NT2/D1 (cell line): ENCODE measurements around the gene P2RX3.

Experiments used
- DNase-seq: peaks from one replicate; pipeline ENCODE4 v3.0.0-alpha.2; 2011; ENCODE audit warnings: low read depth, low spot score
- H3K27me3 ChIP-seq: 2 replicates; pipeline ENCODE4 v1.6.0; 2011; ENCODE audit warnings: mild to moderate bottlenecking; ENCODE audit not compliant: insufficient read length, insufficient read depth
- H3K36me3 ChIP-seq: 2 replicates; pipeline ENCODE4 v1.6.1; 2011; ENCODE audit warnings: mild to moderate bottlenecking, low read length, mixed read lengths; ENCODE audit not compliant: insufficient read depth, insufficient read length
- H3K4me1 ChIP-seq: 2 replicates; pipeline ENCODE4 v1.5.1; 2011; ENCODE audit not compliant: insufficient read depth, insufficient read length
- H3K4me3 ChIP-seq: 2 replicates; pipeline ENCODE4 v1.5.1; 2011; ENCODE audit warnings: low read depth; ENCODE audit not compliant: insufficient read length
- H3K9ac ChIP-seq: 2 replicates; pipeline ENCODE4 v1.6.0; 2011; ENCODE audit warnings: low read depth; ENCODE audit not compliant: insufficient read length
- H3K9me3 ChIP-seq: 2 replicates; pipeline ENCODE4 v1.5.1; 2011; ENCODE audit warnings: mild to moderate bottlenecking, low read length; ENCODE audit not compliant: insufficient read depth
- SUZ12 ChIP-seq: IDR thresholded peaks from 2 replicates; pipeline ENCODE4 v1.6.1; 2011; ENCODE audit not compliant: insufficient read length, insufficient read depth; ENCODE audit errors: extremely low read depth
- YY1 ChIP-seq: IDR thresholded peaks from 2 replicates; pipeline ENCODE4 v1.6.1; 2011; ENCODE audit not compliant: insufficient read length, insufficient read depth
- ZNF274 ChIP-seq: IDR thresholded peaks from 2 replicates; pipeline ENCODE4 v1.6.1; 2011; ENCODE audit warnings: mild to moderate bottlenecking, low read depth, low read length

The P2RX3 gene

DNA sequence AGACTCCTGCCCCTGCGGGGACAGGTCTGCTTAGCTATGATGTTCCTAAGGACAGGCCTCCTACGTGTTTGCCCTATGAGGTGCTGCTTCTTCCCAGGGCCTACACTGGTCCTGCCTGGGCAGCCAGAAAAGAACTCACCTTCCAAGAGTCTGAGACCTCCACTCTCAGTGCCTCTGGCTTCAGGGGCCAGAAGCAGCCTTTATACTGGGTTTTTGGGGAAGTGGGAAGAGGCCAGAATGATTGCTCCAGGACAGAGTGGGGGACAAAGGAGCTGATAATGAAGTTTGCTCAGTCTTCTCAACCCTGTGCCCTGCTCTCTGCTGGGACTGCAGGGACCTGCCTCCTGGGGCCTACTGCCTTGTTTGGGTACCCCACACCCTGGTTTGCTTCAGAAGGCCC is 42.8 kb downstream of the P2RX3 start, which contains the start of gene PRG3:
Gene PRG3 (minus strand): TSS at position 176 of the 400 bp plus-strand sequence. CDS start 442 bp downstream, outside the sequence.
- peaks cover 19% of the 10 kb centered on the region for H3K27me3 ChIP-seq
- no peaks in the 10 kb centered on the region for H3K4me1 ChIP-seq
- H3K36me3 ChIP-seq, result no peaks in the 10 kb centered on the region
- TF ChIP-seq ZNF274, result no peak
- TF ChIP-seq SUZ12, result no peak
- no peak for TF ChIP-seq YY1
- H3K9ac ChIP-seq, result no peak within 1 kb of the TSS
- DNase-seq, result no peak
- H3K4me3 ChIP-seq, result no peak within 1 kb of the TSS
- no peaks in the 10 kb centered on the region for H3K9me3 ChIP-seq

DNA sequence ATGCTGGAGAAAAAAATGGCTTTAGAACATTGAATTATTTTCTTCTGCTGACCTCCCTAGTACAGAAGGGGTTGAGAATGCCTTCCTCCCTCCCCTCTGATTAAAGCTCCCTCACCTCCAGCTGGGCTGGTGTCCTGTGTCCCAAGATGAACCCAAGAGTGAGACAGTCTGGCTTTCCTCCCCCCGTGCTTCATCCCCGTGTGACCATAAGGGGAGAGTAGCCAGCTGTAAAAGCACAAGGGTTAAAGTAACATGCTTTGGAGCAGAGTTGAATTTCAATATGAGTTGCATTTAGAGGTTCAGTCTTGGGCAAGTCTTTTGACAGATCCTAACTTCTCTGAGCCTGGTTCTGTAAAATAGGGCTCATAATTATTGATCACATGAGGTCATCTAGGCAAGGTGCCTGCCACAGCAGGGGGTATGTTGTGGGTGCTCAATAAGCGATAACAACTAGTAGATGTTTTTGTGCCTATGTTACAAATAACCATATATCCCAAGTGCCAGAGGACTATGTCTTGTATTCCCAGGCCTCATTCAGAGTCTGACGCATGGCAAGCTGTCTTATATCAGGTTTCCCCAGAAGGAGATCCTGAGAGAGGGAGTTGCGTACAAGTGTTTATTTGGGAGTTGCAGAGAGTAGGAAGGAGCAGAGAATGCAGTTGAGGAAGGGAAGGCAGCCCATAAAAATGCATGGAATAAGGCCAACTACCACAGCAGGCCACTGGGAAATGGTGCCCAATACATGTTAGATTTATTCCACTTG is 48.2 kb downstream of the P2RX3 start:
- TF ChIP-seq ZNF274, result no peak
- TF ChIP-seq SUZ12, result no peak
- TF ChIP-seq YY1, result no peak
- no peaks in the 10 kb centered on the region for H3K4me1 ChIP-seq
- H3K4me3 ChIP-seq, result no peak overlapping the region
- DNase-seq, result no peak
- H3K9ac ChIP-seq, result no peak overlapping the region
- peaks cover 18% of the 10 kb centered on the region for H3K27me3 ChIP-seq
- no peaks in the 10 kb centered on the region for H3K9me3 ChIP-seq
- H3K36me3 ChIP-seq, result no peaks in the 10 kb centered on the region

DNA sequence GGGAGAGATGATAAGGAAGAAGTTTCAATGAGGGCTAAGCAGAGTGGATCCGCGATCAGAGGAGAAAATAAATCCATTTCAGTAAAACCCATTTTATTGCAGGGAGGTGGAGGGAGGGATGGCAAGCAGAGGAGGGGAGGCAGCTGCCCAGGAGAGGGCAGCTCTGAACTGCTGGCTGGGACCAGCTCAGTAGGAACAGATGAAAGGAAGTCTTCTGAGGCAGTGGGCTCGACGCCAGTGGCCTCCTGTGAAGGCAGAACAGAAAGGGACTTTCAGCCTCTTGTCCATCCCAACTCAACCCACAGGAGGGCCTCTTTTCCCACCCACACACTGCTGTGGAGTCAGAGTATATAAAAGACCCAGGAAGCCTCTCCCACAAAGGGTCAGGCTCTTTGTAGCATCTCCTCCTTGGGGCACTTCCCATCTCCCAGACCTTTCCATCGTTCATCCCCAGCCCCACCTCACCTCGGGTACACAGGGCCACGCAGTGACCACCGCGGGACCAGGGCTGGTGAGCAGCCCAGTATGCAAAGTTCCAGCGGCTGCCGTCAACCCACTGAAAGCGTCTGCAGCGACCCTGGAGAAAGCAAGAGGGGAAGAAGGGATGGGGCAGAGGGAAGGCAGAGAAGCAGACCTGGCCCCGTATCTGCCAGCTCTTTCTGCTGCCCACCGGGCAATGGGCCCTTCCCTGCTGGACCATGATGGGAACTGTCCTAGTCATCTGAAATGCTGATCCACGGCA is 49.3 kb downstream of the P2RX3 start:
- Histone ChIP-seq H3K27me3 (peaks cover 15% of the 10 kb centered on the region), H3K36me3 (no peaks in the 10 kb centered on the region), H3K4me3 (no peak overlapping the region), H3K9ac (no peak overlapping the region), H3K9me3 (no peaks in the 10 kb centered on the region), H3K4me1 (no peaks in the 10 kb centered on the region)
- no peak for TF ChIP-seq YY1
- TF ChIP-seq SUZ12, result no peak
- TF ChIP-seq ZNF274, result no peak
- DNase-seq, result no peak

DNA sequence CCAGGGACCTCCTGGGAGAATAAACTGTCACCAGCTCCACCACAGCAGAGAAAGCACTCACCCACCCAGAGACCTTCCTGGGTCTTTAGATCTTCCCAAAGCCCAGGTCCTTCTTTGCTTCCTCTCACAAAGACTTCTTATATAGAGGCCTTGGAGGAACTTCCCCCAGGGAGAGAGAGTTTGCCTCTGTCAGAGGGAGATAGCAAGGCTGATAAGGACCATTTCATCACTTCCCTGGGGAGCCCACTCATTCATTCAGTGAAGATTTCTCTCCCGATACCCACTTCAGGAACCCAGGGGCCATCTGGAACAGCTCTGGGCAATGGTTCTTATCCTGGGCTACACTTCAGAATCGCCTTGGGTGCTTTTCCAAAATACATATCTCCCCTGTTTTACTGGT is 52.4 kb downstream of the P2RX3 start, which contains the start of gene PRG2:
Gene PRG2 (minus strand): TSS at position 116 of the 400 bp plus-strand sequence. CDS start 706 bp downstream, outside the sequence.
- no peak for TF ChIP-seq ZNF274
- no peak for TF ChIP-seq YY1
- Histone ChIP-seq H3K9me3 (no peaks in the 10 kb centered on the region), H3K36me3 (no peaks in the 10 kb centered on the region), H3K27me3 (peaks cover 15% of the 10 kb centered on the region), H3K4me3 (no peak within 1 kb of the TSS), H3K9ac (no peak within 1 kb of the TSS), H3K4me1 (peaks cover 3% of the 10 kb centered on the region)
- no peak for DNase-seq

DNA sequence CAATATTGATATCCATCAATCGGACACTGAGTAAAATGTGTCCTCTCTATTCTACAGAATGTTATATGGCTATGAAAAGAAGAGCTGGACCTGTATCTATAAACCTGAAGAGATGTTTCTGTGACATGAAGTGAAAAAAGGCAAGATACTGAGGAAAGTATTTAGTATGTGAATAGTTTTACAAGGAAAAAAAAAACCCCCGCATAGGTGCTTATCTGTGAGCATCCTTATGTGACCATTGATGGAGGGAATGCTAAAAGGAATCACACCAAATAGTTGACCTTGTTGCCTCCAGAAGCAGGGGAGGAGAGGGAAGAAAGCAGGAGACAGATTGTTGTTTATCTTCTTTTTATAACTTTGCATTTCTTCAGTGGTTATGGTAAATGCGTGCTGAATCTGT is 53.0 kb downstream of the P2RX3 start:
- Histone ChIP-seq H3K9me3 (no peaks in the 10 kb centered on the region), H3K9ac (no peak overlapping the region), H3K27me3 (peaks cover 16% of the 10 kb centered on the region), H3K4me3 (no peak overlapping the region), H3K36me3 (no peaks in the 10 kb centered on the region), H3K4me1 (peaks cover 3% of the 10 kb centered on the region)
- no peak for DNase-seq
- TF ChIP-seq ZNF274 (no peak), SUZ12 (no peak), YY1 (no peak)

DNA sequence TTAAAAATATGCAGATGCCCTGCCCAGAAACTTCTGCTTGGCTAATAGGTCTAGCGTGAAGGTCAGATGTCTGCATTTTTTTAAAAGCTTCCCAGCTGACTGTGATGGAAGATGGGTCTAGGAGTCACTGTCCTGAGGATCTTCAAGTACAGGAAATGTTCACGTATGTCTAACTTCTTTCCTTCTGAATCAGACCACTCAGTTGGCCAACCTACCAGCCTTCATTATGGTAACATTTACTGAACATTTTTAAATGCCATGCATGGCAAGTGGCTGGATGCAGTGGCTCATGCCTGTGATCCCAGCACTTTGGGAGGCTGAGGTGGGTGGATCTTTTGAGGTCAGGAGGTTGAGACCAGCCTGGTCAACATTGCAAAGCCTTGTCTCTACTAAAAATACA is 53.4 kb downstream of the P2RX3 start:
- peaks cover 3% of the 10 kb centered on the region for H3K4me1 ChIP-seq
- H3K36me3 ChIP-seq, result no peaks in the 10 kb centered on the region
- H3K27me3 ChIP-seq, result peaks cover 20% of the 10 kb centered on the region
- no peak for DNase-seq
- no peak overlapping the region for H3K9ac ChIP-seq
- TF ChIP-seq YY1 (no peak), SUZ12 (no peak), ZNF274 (no peak)
- H3K4me3 ChIP-seq, result no peak overlapping the region
- H3K9me3 ChIP-seq, result no peaks in the 10 kb centered on the region

DNA sequence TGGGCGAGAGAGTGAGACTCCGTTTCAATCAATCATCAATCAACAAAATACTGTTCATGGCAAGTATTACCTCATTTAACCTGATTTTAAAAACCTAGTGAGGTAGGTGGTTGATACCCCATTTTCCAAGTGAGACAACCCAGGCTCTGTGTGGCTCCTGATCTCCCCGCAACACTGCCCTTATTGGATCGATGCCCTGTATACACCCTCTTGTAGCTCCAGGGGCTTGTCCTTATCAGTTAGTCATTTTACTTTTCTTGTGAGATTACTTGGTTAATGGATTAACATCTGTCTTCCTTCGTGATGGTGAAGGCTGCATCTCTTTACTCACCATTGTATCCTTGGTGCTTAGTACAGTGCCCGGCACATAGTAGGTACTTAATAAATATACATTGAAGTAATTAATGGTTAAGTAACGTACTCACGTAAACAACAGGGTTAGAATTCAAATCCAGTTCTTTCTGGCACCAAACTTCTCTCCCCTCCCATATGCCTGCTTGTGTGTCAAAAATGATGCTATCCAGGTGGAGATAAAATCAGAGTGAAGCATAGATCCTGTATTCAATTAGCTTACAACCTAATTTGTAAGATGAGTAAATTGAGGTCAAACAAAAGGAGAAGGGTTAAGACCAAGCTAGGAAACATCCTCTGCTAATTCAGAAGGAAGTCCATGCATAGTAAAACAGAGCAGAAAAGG is 54.1 kb downstream of the P2RX3 start:
- TF ChIP-seq SUZ12 (no peak), YY1 (no peak), ZNF274 (no peak)
- H3K36me3 ChIP-seq, result no peaks in the 10 kb centered on the region
- H3K9me3 ChIP-seq, result no peaks in the 10 kb centered on the region

More for the DNA sequence above, 54.1 kb downstream of the P2RX3 start:
- Histone ChIP-seq H3K4me1 (peaks cover 3% of the 10 kb centered on the region), H3K27me3 (peaks cover 20% of the 10 kb centered on the region), H3K9ac (no peak overlapping the region), H3K4me3 (no peak overlapping the region)
- DNase-seq, result no peak
